A673 (cell line): ENCODE data around the gene KIF2C.

Experiments used
- EZH2 ChIP-seq: fragments of 200-600 bp; sonication (generic); IDR thresholded peaks from 2 replicates; pipeline ENCODE4 v1.6.1; 2017; ENCODE audit warnings: borderline replicate concordance, low read depth, mild to moderate bottlenecking, mixed read lengths, antibody characterized with exemption, low read length; ENCODE audit not compliant: poor library complexity, severe bottlenecking
- TF ChIP-seq, protein P1 (sequence below): fragments of 300-800, 200-600 bp; sonication (generic); conservative IDR thresholded peaks from 2 replicates; pipeline ENCODE4 v1.5.1; 2017; ENCODE audit warnings: low read depth, mild to moderate bottlenecking, antibody characterized with exemption, low read length, moderate library complexity, mixed read lengths

GRCh38 chr1:44743211-44743610 lies 3.6 kb downstream of the KIF2C start:
- TF ChIP-seq, protein P1, sequence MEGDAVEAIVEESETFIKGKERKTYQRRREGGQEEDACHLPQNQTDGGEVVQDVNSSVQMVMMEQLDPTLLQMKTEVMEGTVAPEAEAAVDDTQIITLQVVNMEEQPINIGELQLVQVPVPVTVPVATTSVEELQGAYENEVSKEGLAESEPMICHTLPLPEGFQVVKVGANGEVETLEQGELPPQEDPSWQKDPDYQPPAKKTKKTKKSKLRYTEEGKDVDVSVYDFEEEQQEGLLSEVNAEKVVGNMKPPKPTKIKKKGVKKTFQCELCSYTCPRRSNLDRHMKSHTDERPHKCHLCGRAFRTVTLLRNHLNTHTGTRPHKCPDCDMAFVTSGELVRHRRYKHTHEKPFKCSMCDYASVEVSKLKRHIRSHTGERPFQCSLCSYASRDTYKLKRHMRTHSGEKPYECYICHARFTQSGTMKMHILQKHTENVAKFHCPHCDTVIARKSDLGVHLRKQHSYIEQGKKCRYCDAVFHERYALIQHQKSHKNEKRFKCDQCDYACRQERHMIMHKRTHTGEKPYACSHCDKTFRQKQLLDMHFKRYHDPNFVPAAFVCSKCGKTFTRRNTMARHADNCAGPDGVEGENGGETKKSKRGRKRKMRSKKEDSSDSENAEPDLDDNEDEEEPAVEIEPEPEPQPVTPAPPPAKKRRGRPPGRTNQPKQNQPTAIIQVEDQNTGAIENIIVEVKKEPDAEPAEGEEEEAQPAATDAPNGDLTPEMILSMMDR, result no peak
- TF ChIP-seq EZH2, result no peak
